Calu3 (cell line): ENCODE data around the gene CDC5L. TPM values are rescaled to one million over a fixed set of nuclear protein-coding genes. Genes with fewer than 3 reads are reported as not detected.

Source experiments
- BruUV-seq: library from RNA; stranded (reverse); fragments of 400-500 nt; replicated peaks from 2 replicates; lab custom pipeline; 2021; lab: Mats Ljungman, UMichigan
- CTCF ChIA-PET: fragments of 300-600 bp; sonication (Branson Sonifier 250); formaldehyde crosslinking; loops from one replicate; lab custom pipeline; 2022; ENCODE audit warnings: antibody characterized with exemption; lab: Charles Lee
- DNase-seq: peaks from one replicate; pipeline ENCODE4 v3.0.0; 2022
- H3K27ac Mint-ChIP-seq: one replicate; pipeline ENCODE4 v1.8.0; 2022; ENCODE audit warnings: mixed read lengths; ENCODE audit not compliant: unreplicated experiment
- H3K27me3 Mint-ChIP-seq: one replicate; pipeline ENCODE4 v1.8.0; 2022; ENCODE audit warnings: mixed read lengths; ENCODE audit not compliant: unreplicated experiment
- H3K36me3 Mint-ChIP-seq: one replicate; pipeline ENCODE4 v1.8.0; 2022; ENCODE audit warnings: mild to moderate bottlenecking, moderate library complexity, mixed read lengths; ENCODE audit not compliant: insufficient read depth, unreplicated experiment
- H3K4me1 Mint-ChIP-seq: one replicate; pipeline ENCODE4 v1.8.0; 2022; ENCODE audit warnings: mild to moderate bottlenecking, low read depth, mixed read lengths; ENCODE audit not compliant: unreplicated experiment
- H3K4me3 Mint-ChIP-seq: one replicate; pipeline ENCODE4 v1.8.0; 2022; ENCODE audit warnings: mild to moderate bottlenecking, low read depth, moderate library complexity, mixed read lengths; ENCODE audit not compliant: unreplicated experiment
- H3K9me3 Mint-ChIP-seq: one replicate; pipeline ENCODE4 v1.8.0; 2022; ENCODE audit warnings: low read depth, mixed read lengths; ENCODE audit not compliant: unreplicated experiment
- CTCF ChIP-seq: fragments of 200-600 bp; IDR thresholded peaks from one replicate; pipeline ENCODE4 v1.8.0; 2022; ENCODE audit warnings: antibody characterized with exemption; ENCODE audit not compliant: unreplicated experiment
- intact Hi-C: fragments of 100-400 bp; cut with micrococcal nuclease; formaldehyde crosslinking; loops from one replicate; pipeline ENCODE4 v1.10.0; 2022; ENCODE audit not compliant: unreplicated experiment
- total RNA-seq: library from RNA; stranded (reverse); gene quantifications from 2 replicates; pipeline ENCODE4 v1.2.3, GENCODE V29; 2022

CDC5L gene
- total RNA-seq, 1 experiment from 2014 or later: 43.4 TPM

- Mint-ChIP-seq H3K4me3 (no peak overlapping the region), H3K27ac (no peak overlapping the region), H3K4me1 (no peaks in the 10 kb centered on the region), H3K9me3 (no peaks in the 10 kb centered on the region), H3K36me3 (no peaks in the 10 kb centered on the region), H3K27me3 (peaks cover 53% of the 10 kb centered on the region)
- DNase-seq: no peak
- TF ChIP-seq CTCF: no peak
- CTCF ChIA-PET: no interaction called here
- no TSS peak for BruUV-seq
- intact Hi-C loops: no loop called here
Measured at GRCh38 chr6:44356487-44356886, 31.0 kb upstream of the CDC5L start.

- intact Hi-C loops: no loop called here
- no peak for DNase-seq
- Mint-ChIP-seq H3K27me3 (peaks cover 66% of the 10 kb centered on the region), H3K4me3 (no peak overlapping the region), H3K4me1 (no peaks in the 10 kb centered on the region), H3K27ac (no peak overlapping the region), H3K36me3 (no peaks in the 10 kb centered on the region), H3K9me3 (no peaks in the 10 kb centered on the region)
- CTCF ChIA-PET: no interaction called here
- no peak for TF ChIP-seq CTCF
- no TSS peak for BruUV-seq
Measured at GRCh38 chr6:44359973-44360372, 27.5 kb upstream of the CDC5L start.

- peaks cover 63% of the 10 kb centered on the region for H3K27me3 Mint-ChIP-seq
- no peak overlapping the region for H3K27ac Mint-ChIP-seq
- intact Hi-C loops: no loop called here
- H3K9me3 Mint-ChIP-seq: no peaks in the 10 kb centered on the region
- no TSS peak for BruUV-seq
- no peaks in the 10 kb centered on the region for H3K4me1 Mint-ChIP-seq
- no peak overlapping the region for H3K4me3 Mint-ChIP-seq
- H3K36me3 Mint-ChIP-seq: no peaks in the 10 kb centered on the region
- CTCF ChIA-PET: interaction anchor here (0.6 to 0.7 kb wide), 2 partner anchors 486 to 626 kb away, joined by 3 read pairs; no protein-coding TSS in a partner anchor
- no peak for TF ChIP-seq CTCF
- no peak for DNase-seq
Measured at GRCh38 chr6:44361947-44362346, 25.6 kb upstream of the CDC5L start.

- no TSS peak for BruUV-seq
- H3K27ac Mint-ChIP-seq: no peak overlapping the region
- H3K4me3 Mint-ChIP-seq: no peak overlapping the region
- CTCF ChIA-PET: no interaction called here
- intact Hi-C loops: no loop called here
- DNase-seq: no peak
- no peaks in the 10 kb centered on the region for H3K9me3 Mint-ChIP-seq
- peaks cover 63% of the 10 kb centered on the region for H3K27me3 Mint-ChIP-seq
- H3K36me3 Mint-ChIP-seq: no peaks in the 10 kb centered on the region
- H3K4me1 Mint-ChIP-seq: no peaks in the 10 kb centered on the region
- TF ChIP-seq CTCF: no peak
Measured at GRCh38 chr6:44363377-44363926, 24.1 kb upstream of the CDC5L start.
